Colonic mucosa (tissue), 4 donors: Measurements from ENCODE around the gene MPRIP. TPM values are rescaled to one million over a fixed set of nuclear protein-coding genes. Genes with fewer than 3 reads are reported as not detected.

Source experiments
- DNase-seq: peaks from one replicate; pipeline ENCODE4 v3.0.0-alpha.2; 2020
- H3K27ac ChIP-seq: fragments of 200-600 bp; one replicate; pipeline ENCODE4 v1.8.0; 2021
- H3K27me3 ChIP-seq: fragments of 200-600 bp; one replicate; pipeline ENCODE4 v1.8.0; 2021
- H3K36me3 ChIP-seq: fragments of 200-600 bp; one replicate; pipeline ENCODE4 v1.8.0; 2021
- H3K4me1 ChIP-seq: fragments of 200-600 bp; one replicate; pipeline ENCODE4 v1.8.0; 2021; ENCODE audit warnings: mild to moderate bottlenecking
- H3K4me3 ChIP-seq: fragments of 200-600 bp; one replicate; pipeline ENCODE4 v1.8.0; 2021
- H3K9ac ChIP-seq, 2 donors: one replicate each; pipeline ENCODE4 v1.7.0; 2013; ENCODE audit warnings: control low read depth in 2 of 2, low read depth in 2 of 2, low read length in 2 of 2
- H3K9me3 ChIP-seq: fragments of 200-600 bp; one replicate; pipeline ENCODE4 v1.8.0; 2021
- CTCF ChIP-seq: fragments of 200-600 bp; IDR thresholded peaks from one replicate; pipeline ENCODE4 v1.8.0; 2022; ENCODE audit warnings: antibody characterized with exemption, mild to moderate bottlenecking
- intact Hi-C: fragments of 100-400 bp; cut with DNase I; formaldehyde crosslinking; loops from one replicate; pipeline ENCODE4 v1.14.1; 2022
- total RNA-seq, 2 donors: library from RNA; stranded (reverse); fragmentation: NEBNext Ultra II Directional in 1 of 2; extraction: Animal tissue kit (Norgen Biotek cat#: 25700) in 1 of 2; gene quantifications; one replicate each; pipeline ENCODE4 v1.2.1, GENCODE V29; 2021
- donor health status: healthy.
- donor health status: DM: no; HTN: no; CAD: no.
- donor health status: DM: no; HTN: no; CAD: no.

The MPRIP gene
- total RNA-seq, 2 donors from 2014 or later: 146 to 211 TPM

- no peak overlapping the region for H3K27ac ChIP-seq
- no peak overlapping the region for H3K4me3 ChIP-seq
- TF ChIP-seq CTCF: no peak
- peaks cover 20% of the 10 kb centered on the region for H3K36me3 ChIP-seq
- H3K9ac ChIP-seq: no peak overlapping the region
- H3K9me3 ChIP-seq: no peaks in the 10 kb centered on the region
- intact Hi-C loops: no loop called here
- H3K27me3 ChIP-seq: no peaks in the 10 kb centered on the region
- no peaks in the 10 kb centered on the region for H3K4me1 ChIP-seq
- no peak for DNase-seq
These were observed 100.3 kb downstream of the MPRIP start for GRCh38 chr17:17142556-17142955.

GRCh38 chr17:17143501-17143900, 101.2 kb downstream of the MPRIP start:
- Histone ChIP-seq H3K4me1 (no peaks in the 10 kb centered on the region), H3K36me3 (peaks cover 26% of the 10 kb centered on the region)

GRCh38 chr17:17144061-17144460, 101.8 kb downstream of the MPRIP start:
- Histone ChIP-seq H3K9ac (no peak overlapping the region), H3K36me3 (peaks cover 26% of the 10 kb centered on the region), H3K4me1 (no peaks in the 10 kb centered on the region), H3K9me3 (no peaks in the 10 kb centered on the region), H3K27ac (no peak overlapping the region), H3K4me3 (no peak overlapping the region), H3K27me3 (no peaks in the 10 kb centered on the region)
- intact Hi-C loops: no loop called here
- TF ChIP-seq CTCF: no peak
- DNase-seq: no peak

More at GRCh38 chr17:17143501-17143900, 101.2 kb downstream of the MPRIP start:
- no peaks in the 10 kb centered on the region for H3K27me3 ChIP-seq
- H3K27ac ChIP-seq: no peak overlapping the region
- DNase-seq: no peak
- H3K9ac ChIP-seq: no peak overlapping the region
- no peak overlapping the region for H3K4me3 ChIP-seq
- no peaks in the 10 kb centered on the region for H3K9me3 ChIP-seq
- intact Hi-C loops: no loop called here
- TF ChIP-seq CTCF: no peak

- Histone ChIP-seq H3K9me3 (no peaks in the 10 kb centered on the region), H3K9ac (no peak overlapping the region), H3K27ac (no peak overlapping the region), H3K27me3 (no peaks in the 10 kb centered on the region), H3K4me1 (no peaks in the 10 kb centered on the region), H3K4me3 (no peak overlapping the region), H3K36me3 (peaks cover 36% of the 10 kb centered on the region)
- intact Hi-C loops: loop anchor here (5.0 kb wide), 1 partner anchor 143 kb away; no protein-coding TSS in a partner anchor
- TF ChIP-seq CTCF: no peak
- no peak for DNase-seq
These were observed 102.8 kb downstream of the MPRIP start for GRCh38 chr17:17144916-17145665.

- Histone ChIP-seq H3K9me3 (no peaks in the 10 kb centered on the region), H3K27ac (no peak overlapping the region), H3K36me3 (peaks cover 37% of the 10 kb centered on the region), H3K4me1 (no peaks in the 10 kb centered on the region), H3K27me3 (no peaks in the 10 kb centered on the region), H3K4me3 (no peak overlapping the region), H3K9ac (no peak overlapping the region)
- peak; percentile 20 for TF ChIP-seq CTCF
- intact Hi-C loops: loop anchor here (5.0 kb wide), 1 partner anchor 145 kb away; no protein-coding TSS in a partner anchor
- DNase-seq: no peak
These were observed 104.6 kb downstream of the MPRIP start for GRCh38 chr17:17146786-17147406.
